Esophagus muscularis mucosa (tissue), 4 donors: Measurements from ENCODE around the gene DGCR8. TPM values are rescaled to one million over a fixed set of nuclear protein-coding genes. Genes with fewer than 3 reads are reported as not detected.

ENCODE experiments used
- DNase-seq: peaks from one replicate; pipeline ENCODE4 v3.0.0-alpha.2; 2017; ENCODE audit errors: extremely low spot score
- H3K27ac ChIP-seq, 4 donors: fragments of 200-600 bp; sonication (generic); replicated peaks in 1 of 4; 1 replicate in 3 of 4; 2 replicates in 1 of 4; pipeline ENCODE4 v1.5.1; 2016 to 2019; ENCODE audit warnings: mild to moderate bottlenecking in 1 of 4
- H3K27me3 ChIP-seq, 4 donors: fragments of 200-600 bp; sonication (generic); one replicate each; pipeline versions ENCODE4 v1.5.1 to v1.6.0; 2016 to 2019
- H3K36me3 ChIP-seq, 4 donors: fragments of 200-600 bp; sonication (generic); one replicate each; pipeline ENCODE4 v1.5.1; 2016 to 2019
- H3K4me1 ChIP-seq, 4 donors: fragments of 200-600 bp; sonication (generic); one replicate each; pipeline ENCODE4 v1.5.1; 2016 to 2019
- H3K4me3 ChIP-seq, 4 donors: fragments of 200-600 bp; sonication (generic); 1 replicate in 2 of 4; 2 replicates in 2 of 4; pipeline ENCODE4 v1.5.1; 2016 to 2019; ENCODE audit warnings: mild to moderate bottlenecking in 4 of 4, moderate library complexity in 1 of 4
- H3K9me3 ChIP-seq, 4 donors: fragments of 200-600 bp; sonication (generic); 1 replicate in 3 of 4; 2 replicates in 1 of 4; pipeline ENCODE4 v1.5.1; 2016 to 2019
- EP300 ChIP-seq: sonication (generic); formaldehyde crosslinking; IDR thresholded peaks from one replicate; pipeline ENCODE4 v1.6.1; 2017; ENCODE audit warnings: antibody characterized with exemption
- POLR2A ChIP-seq: fragments of 450-650 bp; IDR thresholded peaks from one replicate; pipeline ENCODE4 v1.6.1; 2017; ENCODE audit warnings: antibody characterized with exemption, moderate library complexity, mild to moderate bottlenecking, low read depth
- POLR2AphosphoS5 ChIP-seq, 2 donors: sonication (generic); formaldehyde crosslinking; IDR thresholded peaks; one replicate each; pipeline ENCODE4 v1.6.1; 2017; ENCODE audit warnings: antibody characterized with exemption in 2 of 2
- WGBS: methylation state at CpG from one replicate; pipeline ENCODE4 v1.1.5; 2018; 5-methylcytosine and 5-hydroxymethylcytosine counted together
- intact Hi-C: fragments of 100-400 bp; cut with DNase I; formaldehyde crosslinking; loops from one replicate; pipeline ENCODE4 v1.15.1; 2023
- total RNA-seq, 4 donors: library from RNA; depleted of rRNA; stranded (reverse); fragments of >200 nt; gene quantifications; one replicate each; pipeline versions ENCODE4 v1.1.0 to v1.2.1, GENCODE V29; 2016
- TF ChIP-seq, protein P1 (sequence below), 3 experiments: fragments of 200-600 bp in 2 of 3; fragments of 450-650 bp in 1 of 3; sonication (generic) in 2 of 3; IDR thresholded peaks; one replicate each; pipeline ENCODE4 v1.5.1; 2017 to 2019; ENCODE audit warnings: antibody characterized with exemption in 3 of 3, mild to moderate bottlenecking in 2 of 3, moderate library complexity in 1 of 3

DGCR8 gene
- total RNA-seq, 4 donors from 2014 or later = 16.9 to 26.6 (median 19.6) TPM

DNA sequence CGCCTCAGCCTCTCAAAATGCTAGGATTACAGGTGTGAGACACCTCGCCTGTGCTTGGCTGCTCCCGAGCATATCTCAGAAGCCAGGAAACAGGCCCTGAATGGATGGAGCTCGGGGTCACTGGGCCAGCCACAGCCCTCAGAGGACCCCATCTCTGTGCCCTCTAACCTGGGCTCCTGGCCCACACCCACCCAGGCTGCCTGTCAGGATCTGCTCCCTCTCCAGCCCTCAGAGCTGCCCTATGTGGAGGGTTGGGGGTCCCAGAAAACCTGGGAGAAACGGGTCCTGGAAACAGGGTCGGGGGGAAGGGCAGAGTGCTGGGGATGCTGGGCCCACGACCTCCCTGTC is 76.0 kb downstream of the DGCR8 start:
- DNase-seq = no peak
- Histone ChIP-seq H3K4me1 (peaks cover 3 to 12% (median 8%) of the 10 kb centered on the region in 4 donors), H3K36me3 (no peaks in the 10 kb centered on the region), H3K27me3 (peaks cover 0 to 53% (median 4%) of the 10 kb centered on the region in 4 donors), H3K27ac (no peak overlapping the region), H3K9me3 (no peaks in the 10 kb centered on the region), H3K4me3 (no peak overlapping the region)
- TF ChIP-seq POLR2A (no peak), POLR2AphosphoS5 (IDR thresholded peaks at IDR 0.05) (no peak), EP300 (no peak)
- TF ChIP-seq, protein P1, sequence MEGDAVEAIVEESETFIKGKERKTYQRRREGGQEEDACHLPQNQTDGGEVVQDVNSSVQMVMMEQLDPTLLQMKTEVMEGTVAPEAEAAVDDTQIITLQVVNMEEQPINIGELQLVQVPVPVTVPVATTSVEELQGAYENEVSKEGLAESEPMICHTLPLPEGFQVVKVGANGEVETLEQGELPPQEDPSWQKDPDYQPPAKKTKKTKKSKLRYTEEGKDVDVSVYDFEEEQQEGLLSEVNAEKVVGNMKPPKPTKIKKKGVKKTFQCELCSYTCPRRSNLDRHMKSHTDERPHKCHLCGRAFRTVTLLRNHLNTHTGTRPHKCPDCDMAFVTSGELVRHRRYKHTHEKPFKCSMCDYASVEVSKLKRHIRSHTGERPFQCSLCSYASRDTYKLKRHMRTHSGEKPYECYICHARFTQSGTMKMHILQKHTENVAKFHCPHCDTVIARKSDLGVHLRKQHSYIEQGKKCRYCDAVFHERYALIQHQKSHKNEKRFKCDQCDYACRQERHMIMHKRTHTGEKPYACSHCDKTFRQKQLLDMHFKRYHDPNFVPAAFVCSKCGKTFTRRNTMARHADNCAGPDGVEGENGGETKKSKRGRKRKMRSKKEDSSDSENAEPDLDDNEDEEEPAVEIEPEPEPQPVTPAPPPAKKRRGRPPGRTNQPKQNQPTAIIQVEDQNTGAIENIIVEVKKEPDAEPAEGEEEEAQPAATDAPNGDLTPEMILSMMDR (IDR thresholded peaks at IDR 0.05) = no peak
- intact Hi-C loops = loop anchor here (5.0 kb wide), 1 partner anchor 111 kb away; the partner anchor contains the start of gene RTN4R
- WGBS = 78% methylated on average over 3 of the region's 7 CpGs

DNA sequence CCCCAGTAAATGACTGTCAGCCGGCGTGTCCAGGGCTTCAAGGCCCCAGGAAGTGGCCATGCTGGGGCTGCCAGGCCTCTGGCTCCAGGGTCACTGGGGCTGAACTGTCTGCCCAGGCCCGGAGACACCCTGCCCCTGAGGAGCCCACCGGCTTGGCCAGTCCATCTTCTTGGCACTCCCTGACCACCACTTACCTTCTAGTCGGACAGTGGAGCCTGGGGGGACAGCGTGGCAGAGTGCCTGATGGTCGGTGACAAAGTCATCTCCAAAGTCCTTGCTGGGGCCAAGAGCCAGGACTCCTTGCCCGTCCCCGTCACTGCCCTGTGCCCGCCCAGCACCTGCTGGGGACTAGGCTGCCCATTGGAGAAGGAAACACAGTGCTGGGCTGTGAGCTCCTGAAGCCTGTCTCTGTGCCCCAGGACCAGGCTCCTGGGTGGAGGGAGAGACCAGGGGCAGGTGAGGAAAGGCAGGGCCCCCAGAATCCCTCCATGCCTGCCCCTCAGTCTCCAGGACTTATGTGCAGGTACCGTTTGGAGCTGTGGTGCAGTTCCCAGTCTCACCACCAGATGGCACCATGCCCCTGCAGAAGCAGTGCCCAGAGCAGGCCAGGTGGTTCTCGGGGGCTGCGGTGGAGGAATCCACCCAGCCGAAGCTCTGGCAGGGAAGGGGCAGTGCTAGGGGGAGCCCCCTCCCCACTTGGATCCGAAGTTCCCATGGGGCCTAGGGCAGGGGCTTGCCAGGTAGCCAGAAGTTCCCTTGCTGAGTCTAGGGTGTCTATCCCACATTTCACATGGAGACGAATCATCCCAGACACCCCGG is 76.8 kb downstream of the DGCR8 start:
- TF ChIP-seq EP300 (no peak), POLR2AphosphoS5 (IDR thresholded peaks at IDR 0.05) (peak in 1 of 2 donors; percentile 28)
- TF ChIP-seq, protein P1 (IDR thresholded peaks at IDR 0.05) = peak; percentile 98 to 100 (median 100)
- H3K9me3 ChIP-seq = no peaks in the 10 kb centered on the region
- 28% methylated on average over 9 of the region's 17 CpGs for WGBS
- no peaks in the 10 kb centered on the region for H3K36me3 ChIP-seq
- H3K27ac ChIP-seq = no peak overlapping the region
- intact Hi-C loops = loop anchor here (1.0 to 5.0 kb wide), 2 partner anchors 110 to 128 kb away; partner anchors contain the start of gene RTN4R
- peak; percentile 97 for DNase-seq
- H3K27me3 ChIP-seq = peaks cover 0 to 53% (median 4%) of the 10 kb centered on the region in 4 donors
- H3K4me1 ChIP-seq = peaks cover 3 to 12% (median 8%) of the 10 kb centered on the region in 4 donors
- H3K4me3 ChIP-seq = no peak overlapping the region

DNA sequence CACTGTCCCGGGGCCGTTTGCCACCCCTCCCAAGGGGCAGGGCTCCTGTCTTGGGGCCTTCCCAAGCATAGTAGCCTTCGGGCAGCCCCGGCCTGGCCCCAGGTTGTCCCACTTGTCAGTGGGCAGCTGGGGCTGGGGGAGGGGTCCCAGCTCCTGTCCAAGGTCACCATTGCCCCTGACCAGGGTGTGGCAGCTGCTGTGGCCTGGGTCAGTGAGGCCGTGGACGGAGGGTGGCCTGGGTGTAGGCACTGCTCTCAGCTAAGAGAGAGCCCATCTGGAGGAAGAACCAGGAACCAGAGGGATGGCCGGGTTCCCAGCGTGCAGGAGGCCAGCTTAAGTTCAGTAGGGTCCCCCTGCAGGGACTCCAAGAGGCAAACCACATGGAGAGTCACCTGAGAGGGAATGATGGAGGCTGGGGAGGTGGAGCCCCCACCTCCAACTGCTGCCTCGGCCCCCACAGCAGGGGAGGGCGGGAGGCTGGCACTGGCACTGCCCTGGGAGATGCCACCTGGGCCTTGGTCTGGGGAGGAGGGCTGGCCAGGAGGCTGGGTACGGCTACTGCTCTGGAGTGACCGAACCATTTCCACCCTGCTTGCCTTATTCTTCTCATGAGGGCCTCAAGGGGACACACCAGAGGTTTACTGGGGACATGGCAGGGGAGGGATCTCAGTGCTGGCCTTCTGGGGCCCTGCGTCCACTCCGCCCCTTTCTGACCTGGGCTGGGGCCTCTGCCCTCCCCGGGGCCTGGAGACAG is 77.6 kb downstream of the DGCR8 start:
- TF ChIP-seq POLR2A (no peak), EP300 (no peak)
- TF ChIP-seq, protein P1 (IDR thresholded peaks at IDR 0.05) = no peak
- WGBS = 69% methylated on average over 5 of the region's 15 CpGs

DNA sequence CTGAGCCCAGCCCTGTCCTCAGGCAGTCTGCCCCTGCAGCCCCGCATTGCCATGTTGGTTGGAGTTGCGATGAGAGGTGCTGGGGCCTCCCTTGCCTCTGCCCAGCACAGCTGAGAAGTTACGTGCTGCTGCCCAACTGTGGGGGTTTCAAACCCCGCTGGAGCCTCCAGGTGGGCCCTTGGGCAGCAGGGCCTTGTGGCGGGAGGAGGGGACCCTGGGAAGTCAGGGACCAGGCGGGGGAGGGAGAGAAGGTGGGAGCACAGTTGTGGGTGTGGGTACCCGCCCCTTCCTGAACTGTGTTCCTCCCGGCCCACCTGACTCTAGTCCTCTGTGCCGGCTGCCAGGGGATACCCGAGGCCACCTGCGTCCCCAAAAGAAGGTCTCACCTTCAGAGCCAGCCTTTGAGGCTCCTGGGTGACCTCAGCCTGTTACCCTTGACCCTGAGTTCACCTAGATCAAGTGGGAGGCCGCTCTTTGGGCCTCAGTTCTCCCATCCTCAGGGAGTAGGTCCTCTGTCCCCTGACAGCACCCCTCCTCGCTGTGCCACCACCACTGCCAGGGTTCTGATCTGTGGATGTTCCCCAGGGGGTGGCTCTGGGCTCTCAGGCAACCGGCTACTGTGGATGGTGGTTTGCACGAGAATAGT is 78.5 kb downstream of the DGCR8 start:
- Histone ChIP-seq H3K4me1 (peaks cover 3 to 12% (median 8%) of the 10 kb centered on the region in 4 donors), H3K4me3 (no peak overlapping the region), H3K27me3 (peaks cover 0 to 53% (median 4%) of the 10 kb centered on the region in 4 donors), H3K27ac (no peak overlapping the region), H3K36me3 (no peaks in the 10 kb centered on the region), H3K9me3 (no peaks in the 10 kb centered on the region)
- TF ChIP-seq, protein P1 (IDR thresholded peaks at IDR 0.05) = no peak
- no peak for TF ChIP-seq EP300
- no peak for TF ChIP-seq POLR2A
- TF ChIP-seq POLR2AphosphoS5 (IDR thresholded peaks at IDR 0.05) = no peak
- intact Hi-C loops = loop anchor here (5.0 kb wide), 1 partner anchor 109 kb away; the partner anchor contains the start of gene RTN4R
- 89% methylated on average over 10 of the region's 15 CpGs for WGBS
- no peak for DNase-seq

More for the DNA sequence above, 77.6 kb downstream of the DGCR8 start:
- DNase-seq = no peak
- no peak overlapping the region for H3K27ac ChIP-seq
- H3K4me3 ChIP-seq = no peak overlapping the region
- intact Hi-C loops = loop anchor here (1.0 to 5.0 kb wide), 2 partner anchors 110 to 128 kb away; partner anchors contain the start of gene RTN4R
- peaks cover 3 to 12% (median 8%) of the 10 kb centered on the region in 4 donors for H3K4me1 ChIP-seq
- peaks cover 0 to 53% (median 4%) of the 10 kb centered on the region in 4 donors for H3K27me3 ChIP-seq
- no peaks in the 10 kb centered on the region for H3K9me3 ChIP-seq
- H3K36me3 ChIP-seq = no peaks in the 10 kb centered on the region
